ENCODE data around the gene ANO10.
"Not testable (repeated sequence)": the region's sequence is repeated elsewhere in the genome, so short reads cannot be mapped to it uniquely, and the experiment has no call there.

Gene ANO10

GRCh38 chr3:43580181-43580580 lies 41.6 kb downstream of the ANO10 start:
- peak; percentile 55; the same call in 2 of the 3 replicates for ATAC-seq (ENCODE audit: low read depth)
- DNase-seq (ENCODE audit: low spot score) = no peak
- H3K27me3 ChIP-seq (ENCODE audit: insufficient read depth, poor library complexity, severe bottlenecking) = no peaks in the 10 kb centered on the region
- no peak for TF ChIP-seq CTCF (IDR thresholded peaks at IDR 0.05; ENCODE audit: poor library complexity, severe bottlenecking)
- H3K4me1 ChIP-seq (ENCODE audit: insufficient read depth, poor library complexity, severe bottlenecking) = no peaks in the 10 kb centered on the region
- H3K9me3 ChIP-seq (ENCODE audit: severe bottlenecking) = no peaks in the 10 kb centered on the region
- H3K4me3 ChIP-seq (ENCODE audit: severe bottlenecking) = no peak overlapping the region
- H3K27ac ChIP-seq (ENCODE audit: poor library complexity, severe bottlenecking) = no peak overlapping the region
- H3K36me3 ChIP-seq (ENCODE audit: low read depth) = peaks cover 3% of the 10 kb centered on the region; the same call in 1 of the 2 replicates

DNA sequence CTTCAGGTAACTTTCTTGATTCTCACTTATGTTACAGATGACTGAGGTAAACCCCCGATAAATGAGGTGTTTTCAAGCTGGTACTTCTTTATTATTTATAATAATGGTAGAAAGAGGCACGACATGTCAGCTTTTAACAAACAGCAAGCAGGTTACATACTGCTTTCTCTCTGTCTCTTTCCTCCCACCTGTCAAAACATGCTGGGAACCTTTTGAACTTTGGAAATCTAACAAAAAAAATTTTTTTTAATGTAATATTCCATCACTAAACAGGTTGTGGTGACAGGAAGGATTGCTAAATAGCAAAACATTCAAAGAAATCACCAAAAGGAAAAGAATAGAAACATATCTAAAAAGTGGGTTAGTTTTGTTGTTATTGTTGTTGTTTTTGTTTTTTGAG lies 48.2 kb downstream of the ANO10 start:
- Histone ChIP-seq H3K36me3 (ENCODE audit: low read depth) (peaks cover 3% of the 10 kb centered on the region; the same call in 1 of the 2 replicates), H3K9me3 (ENCODE audit: severe bottlenecking) (no peaks in the 10 kb centered on the region), H3K4me3 (ENCODE audit: severe bottlenecking) (no peak overlapping the region)

DNA sequence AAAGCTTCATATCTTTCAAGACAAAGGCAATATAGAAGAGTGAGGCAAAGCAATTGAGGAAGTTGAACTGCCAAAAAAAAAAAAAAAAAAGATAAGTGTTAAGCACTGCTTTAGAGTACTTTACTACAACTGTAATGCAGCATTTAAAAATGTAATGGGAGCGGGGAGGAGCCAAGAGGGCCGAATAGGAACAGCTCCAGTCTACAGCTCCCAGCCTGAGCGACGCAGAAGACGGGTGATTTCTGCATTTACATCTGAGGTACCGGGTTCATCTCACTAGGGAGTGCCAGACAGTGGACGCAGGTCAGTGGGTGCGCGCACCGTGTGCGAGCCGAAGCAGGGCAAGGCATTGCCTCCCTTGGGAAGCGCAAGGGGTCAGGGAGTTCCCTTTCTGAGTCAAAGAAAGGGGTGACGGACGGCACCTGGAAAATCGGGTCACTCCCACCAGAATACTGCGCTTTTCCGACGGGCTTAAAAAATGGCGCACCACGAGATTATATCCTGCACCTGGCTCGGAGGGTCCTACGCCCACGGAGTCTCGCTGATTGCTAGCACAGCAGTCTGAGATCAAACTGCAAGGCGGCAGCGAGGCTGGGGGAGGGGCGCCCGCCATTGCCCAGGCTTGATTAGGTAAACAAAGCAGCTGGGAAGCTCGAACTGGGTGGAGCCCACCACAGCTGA lies 56.0 kb downstream of the ANO10 start:
- H3K27ac ChIP-seq (ENCODE audit: poor library complexity, severe bottlenecking); ATAC-seq (ENCODE audit: low read depth); DNase-seq (ENCODE audit: low spot score); H3K4me1 ChIP-seq (ENCODE audit: insufficient read depth, poor library complexity, severe bottlenecking); H3K9me3 ChIP-seq (ENCODE audit: severe bottlenecking); H3K27me3 ChIP-seq (ENCODE audit: insufficient read depth, poor library complexity, severe bottlenecking); H3K4me3 ChIP-seq (ENCODE audit: severe bottlenecking); H3K36me3 ChIP-seq (ENCODE audit: low read depth): not testable (repeated sequence)

More for the DNA sequence above, 48.2 kb downstream of the ANO10 start:
- Histone ChIP-seq H3K27me3 (ENCODE audit: insufficient read depth, poor library complexity, severe bottlenecking) (no peaks in the 10 kb centered on the region), H3K27ac (ENCODE audit: poor library complexity, severe bottlenecking) (no peak overlapping the region), H3K4me1 (ENCODE audit: insufficient read depth, poor library complexity, severe bottlenecking) (no peaks in the 10 kb centered on the region)
- ATAC-seq (ENCODE audit: low read depth) (no peak), DNase-seq (ENCODE audit: low spot score) (no peak)
- TF ChIP-seq CTCF (IDR thresholded peaks at IDR 0.05; ENCODE audit: poor library complexity, severe bottlenecking) = no peak

DNA sequence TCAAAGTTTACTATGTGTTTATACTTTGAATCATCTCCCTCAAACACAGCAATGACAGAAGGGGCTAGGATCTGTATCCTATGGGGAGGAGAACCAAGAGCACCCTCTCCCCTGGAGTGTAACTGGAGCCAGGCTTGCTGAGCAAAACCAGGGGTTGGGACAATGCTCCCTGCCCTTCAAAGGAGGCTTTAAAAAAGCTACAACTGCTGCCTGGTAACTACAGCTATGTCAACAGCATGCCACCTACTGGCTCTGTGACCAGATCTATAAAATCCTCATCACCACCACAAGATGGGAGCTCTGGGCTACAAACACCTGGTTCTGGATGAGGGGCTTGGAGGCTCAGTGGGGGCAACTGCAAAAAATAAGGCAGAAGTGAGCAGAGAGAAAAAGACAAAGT lies 61.9 kb downstream of the ANO10 start:
- Histone ChIP-seq H3K27me3 (ENCODE audit: insufficient read depth, poor library complexity, severe bottlenecking) (no peaks in the 10 kb centered on the region), H3K4me3 (ENCODE audit: severe bottlenecking) (no peak overlapping the region), H3K9me3 (ENCODE audit: severe bottlenecking) (peaks cover 2% of the 10 kb centered on the region), H3K27ac (ENCODE audit: poor library complexity, severe bottlenecking) (no peak overlapping the region), H3K4me1 (ENCODE audit: insufficient read depth, poor library complexity, severe bottlenecking) (no peaks in the 10 kb centered on the region), H3K36me3 (ENCODE audit: low read depth) (no peaks in the 10 kb centered on the region; the same call in 1 of the 2 replicates)
- no peak for TF ChIP-seq CTCF (IDR thresholded peaks at IDR 0.05; ENCODE audit: poor library complexity, severe bottlenecking)
- ATAC-seq (ENCODE audit: low read depth) (no peak), DNase-seq (ENCODE audit: low spot score) (no peak)

GRCh38 chr3:43558171-43558570 lies 63.6 kb downstream of the ANO10 start:
- no peak for TF ChIP-seq CTCF (IDR thresholded peaks at IDR 0.05; ENCODE audit: poor library complexity, severe bottlenecking)
- DNase-seq (ENCODE audit: low spot score) (no peak), ATAC-seq (ENCODE audit: low read depth) (no peak)
- Histone ChIP-seq H3K27ac (ENCODE audit: poor library complexity, severe bottlenecking) (no peak overlapping the region), H3K4me3 (ENCODE audit: severe bottlenecking) (no peak overlapping the region), H3K27me3 (ENCODE audit: insufficient read depth, poor library complexity, severe bottlenecking) (no peaks in the 10 kb centered on the region), H3K9me3 (ENCODE audit: severe bottlenecking) (peaks cover 2% of the 10 kb centered on the region), H3K4me1 (ENCODE audit: insufficient read depth, poor library complexity, severe bottlenecking) (no peaks in the 10 kb centered on the region), H3K36me3 (ENCODE audit: low read depth) (peaks cover 4% of the 10 kb centered on the region; the same call in 1 of the 2 replicates)

All from RWPE2 (cell line).